Muscle of arm (tissue), 14 donors: ENCODE measurements around the gene FAM3A. TPM values are rescaled to one million over a fixed set of nuclear protein-coding genes. Genes with fewer than 3 reads are reported as not detected.
"Not testable (repeated sequence)": the region's sequence is repeated elsewhere in the genome, so short reads cannot be mapped to it uniquely, and the experiment has no call there.

Experiments
- DNase-seq: peaks from one replicate; pipeline ENCODE4 v3.0.0-alpha.2; 2013
- long read RNA-seq, 11 donors: transcript quantifications; one replicate each; lab custom pipeline, GENCODE V29; 2026
- polyA plus RNA-seq, 12 donors: library from polyadenylated mRNA; unstranded; fragments of 120-200 nt; gene quantifications; one replicate each; pipeline ENCODE4 v1.2.1, GENCODE V29; 2013; ENCODE audit not compliant: insufficient read length in 12 of 12

Gene FAM3A, protein sequence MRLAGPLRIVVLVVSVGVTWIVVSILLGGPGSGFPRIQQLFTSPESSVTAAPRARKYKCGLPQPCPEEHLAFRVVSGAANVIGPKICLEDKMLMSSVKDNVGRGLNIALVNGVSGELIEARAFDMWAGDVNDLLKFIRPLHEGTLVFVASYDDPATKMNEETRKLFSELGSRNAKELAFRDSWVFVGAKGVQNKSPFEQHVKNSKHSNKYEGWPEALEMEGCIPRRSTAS
- polyA plus RNA-seq = 10 to 100 TPM in 11 of 12 donors, not detected in 1; 19.6 to 87.7 (median 25.8) TPM
- long read RNA-seq, donor 1, partial matches to known transcripts = 0 of 6 reads
- long read RNA-seq, donor 1, other reads (novel, unspliced or antisense) = 0 of 6 reads
- long read RNA-seq, donor 2, partial matches to known transcripts = 0 of 4 reads
- long read RNA-seq, donor 2, other reads (novel, unspliced or antisense) = 0 of 4 reads
- long read RNA-seq, donor 3 = 0 reads
- long read RNA-seq, donor 4, partial matches to known transcripts = 0 of 3 reads
- long read RNA-seq, donor 4, other reads (novel, unspliced or antisense) = 0 of 3 reads
- long read RNA-seq, donor 5, partial matches to known transcripts = 0 of 7 reads
- long read RNA-seq, donor 5, other reads (novel, unspliced or antisense) = 0 of 7 reads
- long read RNA-seq, donor 6, partial matches to known transcripts = 0 of 2 reads
- long read RNA-seq, donor 6, other reads (novel, unspliced or antisense) = 0 of 2 reads
- long read RNA-seq, donor 7, partial matches to known transcripts = 0 of 2 reads
- long read RNA-seq, donor 7, other reads (novel, unspliced or antisense) = 0 of 2 reads
- long read RNA-seq, donor 8, partial matches to known transcripts = 7 of 13 reads
- long read RNA-seq, donor 8, other reads (novel, unspliced or antisense) = 0 of 13 reads
- long read RNA-seq, donor 9, partial matches to known transcripts = 0 of 4 reads
- long read RNA-seq, donor 9, other reads (novel, unspliced or antisense) = 0 of 4 reads
- long read RNA-seq, donor 10, transcript FAM3A-215 (9 exons, 1,800 nt) = major isoform, 6 of 13 reads
- long read RNA-seq, donor 10, partial matches to known transcripts = 0 of 13 reads
- long read RNA-seq, donor 10, other reads (novel, unspliced or antisense) = 0 of 13 reads
- long read RNA-seq, donor 11, partial matches to known transcripts = 0 of 9 reads
- long read RNA-seq, donor 11, other reads (novel, unspliced or antisense) = 0 of 9 reads

DNA sequence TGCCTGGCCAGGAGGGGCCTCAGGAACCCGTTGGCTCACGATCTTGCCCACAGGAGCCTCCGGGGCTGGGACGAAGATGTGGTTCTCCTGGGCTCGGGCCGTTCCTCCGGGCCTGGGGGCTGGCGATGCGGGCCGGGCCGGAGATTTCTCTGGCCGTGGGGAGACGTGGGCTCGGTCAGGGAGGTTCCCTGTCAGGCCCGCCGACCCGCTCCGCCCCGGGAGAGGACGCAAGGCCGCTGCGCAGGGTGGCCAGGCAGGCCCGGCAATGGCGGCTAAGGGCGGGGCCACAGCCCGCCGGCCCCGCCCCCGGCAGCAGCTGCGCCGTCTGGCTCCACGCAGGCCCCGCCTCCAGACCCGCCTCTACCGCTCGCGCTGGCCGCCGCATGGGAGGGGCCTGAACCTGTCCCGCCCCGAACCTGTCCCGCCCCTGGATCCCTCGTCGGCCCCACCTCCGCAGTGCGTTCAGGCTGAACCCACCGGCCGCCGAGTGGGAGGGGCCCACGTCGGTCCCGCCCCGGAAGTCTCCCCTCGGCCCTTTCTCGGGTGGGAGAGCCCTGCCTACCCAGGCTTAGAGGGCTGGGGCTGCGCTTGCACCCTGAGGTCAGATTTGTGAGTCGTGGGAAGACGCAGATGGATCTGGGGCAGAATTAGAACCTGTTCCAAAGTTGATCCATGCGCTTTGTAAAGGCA lies at the start of gene FAM3A:
FAM3A (minus strand) TSS at position 267 of the 690 bp plus-strand sequence. CDS start 460 bp downstream, outside the sequence.
- DNase-seq = peak; percentile 88

DNA sequence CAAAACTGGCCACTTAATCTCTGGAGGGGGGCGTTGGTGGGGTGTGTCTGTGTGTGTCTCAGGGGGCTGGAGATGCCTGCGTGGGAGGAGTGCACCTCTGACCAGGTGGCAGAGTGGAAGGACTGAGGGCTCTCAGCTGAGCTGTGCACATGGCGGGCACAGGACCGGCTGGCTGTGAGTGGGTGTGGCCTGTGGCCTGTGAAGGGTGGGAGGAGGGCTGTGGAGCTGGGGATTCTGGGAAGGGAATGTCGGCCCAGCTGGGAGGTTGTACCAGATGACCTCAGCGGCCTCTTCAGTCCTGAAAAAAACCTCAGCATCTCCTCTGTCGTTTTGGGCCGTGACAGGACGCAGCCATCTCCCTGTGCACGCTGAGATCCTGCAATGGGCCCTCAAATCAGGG lies 46.3 kb upstream of the FAM3A start:
- DNase-seq = not testable (repeated sequence)

DNA sequence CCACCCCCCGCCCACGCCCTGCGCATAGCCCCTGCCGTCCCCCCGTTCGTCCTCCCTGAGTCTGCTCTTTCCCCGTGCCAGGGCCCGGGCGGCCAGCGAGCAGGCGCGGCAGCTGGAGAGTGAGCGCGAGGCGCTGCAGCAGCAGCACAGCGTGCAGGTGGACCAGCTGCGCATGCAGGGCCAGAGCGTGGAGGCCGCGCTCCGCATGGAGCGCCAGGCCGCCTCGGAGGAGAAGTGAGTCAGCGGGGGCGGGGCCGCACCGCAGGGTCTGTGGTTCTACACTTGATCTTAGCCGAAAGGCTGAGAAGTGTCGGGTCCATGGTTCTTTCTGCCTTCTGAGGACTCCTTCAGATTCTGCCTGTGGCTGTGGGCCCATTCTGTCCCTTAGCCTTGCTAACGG lies 44.3 kb upstream of the FAM3A start:
- not testable (repeated sequence) for DNase-seq

DNA sequence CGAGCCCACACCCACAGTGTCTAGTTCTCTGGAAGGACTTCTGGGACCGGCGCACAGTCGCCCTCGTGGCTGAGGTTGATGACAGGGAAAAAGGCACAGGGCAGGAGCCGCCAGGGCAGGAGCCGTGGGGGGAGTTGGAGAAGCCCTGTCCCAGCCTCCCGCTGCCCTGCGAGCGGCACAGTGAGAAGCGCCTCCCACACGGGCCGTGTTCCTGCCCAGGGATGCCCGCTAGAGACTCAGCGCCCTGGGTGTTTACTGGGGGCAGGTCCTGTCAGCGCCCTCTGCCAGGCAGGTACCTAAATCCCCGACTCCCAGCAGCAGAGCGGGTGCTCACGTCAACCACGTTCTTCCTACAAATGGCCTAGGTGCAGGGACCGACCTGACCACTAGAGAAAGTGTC lies 42.9 kb upstream of the FAM3A start:
- DNase-seq = not testable (repeated sequence)

DNA sequence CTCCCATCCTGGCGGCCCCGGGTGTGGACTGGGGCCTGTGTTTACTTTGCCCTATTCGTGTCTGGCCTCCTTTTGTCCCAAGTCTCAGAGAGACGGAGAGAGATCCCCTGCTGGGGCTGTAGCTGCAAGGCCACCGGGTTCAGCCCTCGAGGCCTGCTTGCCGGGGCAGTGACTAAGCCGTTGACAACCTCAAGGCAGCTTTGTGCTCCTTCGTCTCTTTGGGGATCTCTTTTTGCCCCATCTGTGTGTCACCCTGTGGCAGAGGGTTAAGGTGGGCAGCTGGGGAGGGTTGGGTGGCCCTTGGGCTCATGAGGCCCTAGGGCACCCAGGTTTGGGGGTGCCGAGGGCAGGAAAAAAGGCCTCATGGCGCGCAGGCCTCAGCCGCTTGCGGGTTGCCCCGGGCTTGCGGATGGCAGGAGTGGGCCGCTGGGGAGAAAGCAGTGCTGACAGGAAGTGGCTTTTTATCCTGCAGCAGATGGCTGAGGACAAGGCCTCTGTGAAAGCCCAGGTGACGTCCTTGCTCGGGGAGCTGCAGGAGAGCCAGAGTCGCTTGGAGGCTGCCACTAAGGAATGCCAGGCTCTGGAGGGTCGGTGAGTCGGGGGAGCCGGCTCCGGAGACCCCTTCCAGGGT lies 42.1 kb upstream of the FAM3A start:
- not testable (repeated sequence) for DNase-seq

DNA sequence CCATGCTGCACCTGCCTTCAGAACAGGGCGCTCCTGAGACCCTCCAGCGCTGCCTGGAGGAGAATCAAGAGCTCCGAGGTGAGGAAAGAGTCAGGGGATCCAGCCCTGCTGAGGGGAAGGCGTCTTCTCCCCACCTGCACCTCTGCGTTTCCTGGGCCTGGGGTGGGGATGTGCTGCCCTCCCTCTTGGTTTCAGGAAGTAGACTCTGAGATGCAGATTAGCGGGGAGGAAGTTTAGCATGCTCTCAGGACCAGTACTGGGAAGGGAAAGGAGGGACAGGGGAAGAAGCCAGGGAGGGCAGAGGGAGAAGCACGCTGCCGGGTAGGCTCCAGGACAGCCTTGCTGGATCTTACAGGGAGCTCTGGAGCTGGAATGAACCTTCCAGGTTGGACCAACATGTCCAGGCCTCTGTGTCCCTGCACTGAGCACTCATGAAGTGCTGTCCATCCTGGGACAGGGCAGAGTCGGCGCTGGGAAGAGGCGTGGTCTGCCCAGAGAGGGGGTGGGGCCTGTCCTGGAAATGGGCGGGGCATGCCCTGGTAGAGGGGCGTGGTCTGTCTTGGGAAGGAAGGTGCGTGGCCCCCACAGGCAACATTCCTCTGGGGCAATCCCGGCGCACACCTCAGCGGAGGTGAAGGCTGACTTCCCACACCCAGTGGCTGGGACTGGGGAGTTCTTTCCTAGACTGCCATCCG lies 36.2 kb upstream of the FAM3A start:
- DNase-seq = not testable (repeated sequence)

DNA sequence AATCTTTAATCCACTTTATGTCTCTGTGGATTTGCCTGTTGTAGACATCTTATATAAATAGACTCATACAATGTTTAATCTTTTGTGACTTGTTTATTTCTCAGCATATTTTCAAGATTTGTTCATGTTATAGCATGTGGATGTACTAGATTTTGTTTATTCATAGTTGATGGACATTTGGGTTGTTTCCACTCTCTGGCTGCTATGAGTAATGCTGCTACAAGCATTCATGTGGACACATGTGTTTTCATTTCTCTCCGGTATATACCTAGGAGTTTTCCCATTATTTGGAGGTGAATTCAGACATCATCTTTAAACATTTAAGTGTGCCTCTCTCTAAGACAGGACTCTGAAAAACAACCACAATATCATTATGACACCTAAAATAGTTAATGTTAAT lies 33.7 kb upstream of the FAM3A start:
- no peak for DNase-seq

DNA sequence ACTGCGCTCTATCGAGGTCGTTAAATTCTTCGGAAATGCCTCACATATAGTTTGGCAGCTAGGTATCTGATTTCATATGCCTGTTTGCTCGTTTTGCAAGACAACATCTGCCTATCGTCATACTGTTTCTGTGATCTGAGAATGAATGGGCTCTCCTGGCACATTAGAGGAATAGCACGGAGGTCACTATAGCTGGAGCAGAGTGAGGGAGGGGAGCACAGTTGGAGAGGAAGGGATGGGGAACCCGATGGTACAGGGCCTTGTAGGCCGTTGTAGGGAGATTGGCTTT lies 31.9 kb upstream of the FAM3A start:
- no peak for DNase-seq

DNA sequence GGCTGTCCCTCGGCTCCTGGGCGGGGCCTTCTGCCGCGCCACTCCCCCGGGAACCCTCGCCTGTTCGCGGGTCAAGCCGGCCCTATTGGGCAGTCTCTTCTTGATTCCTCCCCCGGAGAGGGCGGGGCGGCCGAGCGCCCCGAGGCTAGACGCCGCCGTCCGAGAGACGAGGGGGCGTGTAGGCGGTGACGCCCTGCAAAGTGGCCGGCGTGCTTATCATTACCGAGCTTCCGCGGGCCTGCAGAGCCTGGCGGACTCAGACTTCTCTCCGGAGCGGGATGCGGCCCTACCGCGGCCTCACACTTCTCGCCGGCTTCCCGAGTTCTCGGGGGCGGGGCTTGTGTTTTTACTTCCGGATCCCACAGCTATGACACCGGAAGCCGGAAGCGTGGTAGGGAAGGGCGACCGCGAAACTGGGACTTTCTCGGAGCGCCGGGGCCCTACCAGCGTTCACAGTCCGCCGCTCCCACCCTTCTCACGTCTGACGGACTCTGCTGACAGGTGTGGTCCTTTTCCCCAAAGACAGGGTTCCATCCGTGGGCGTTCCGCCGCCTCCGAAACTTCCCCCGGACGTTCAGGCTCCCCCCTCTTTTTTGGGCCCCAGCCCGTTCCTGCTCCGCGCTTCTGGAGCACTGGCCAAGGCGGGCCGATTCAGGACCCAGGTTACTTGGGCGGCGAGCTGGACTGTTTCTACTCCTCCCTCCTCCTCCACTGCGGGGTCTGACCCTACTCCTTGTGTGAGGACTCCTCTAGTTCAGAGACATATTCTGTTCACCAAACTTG lies 31.4 kb upstream of the FAM3A start, which contains the start of gene IKBKG:
IKBKG (plus strand) TSS at position 376 of the 783 bp plus-strand sequence. CDS start 4,383 bp downstream, outside the sequence.
- DNase-seq = peak; percentile 91

DNA sequence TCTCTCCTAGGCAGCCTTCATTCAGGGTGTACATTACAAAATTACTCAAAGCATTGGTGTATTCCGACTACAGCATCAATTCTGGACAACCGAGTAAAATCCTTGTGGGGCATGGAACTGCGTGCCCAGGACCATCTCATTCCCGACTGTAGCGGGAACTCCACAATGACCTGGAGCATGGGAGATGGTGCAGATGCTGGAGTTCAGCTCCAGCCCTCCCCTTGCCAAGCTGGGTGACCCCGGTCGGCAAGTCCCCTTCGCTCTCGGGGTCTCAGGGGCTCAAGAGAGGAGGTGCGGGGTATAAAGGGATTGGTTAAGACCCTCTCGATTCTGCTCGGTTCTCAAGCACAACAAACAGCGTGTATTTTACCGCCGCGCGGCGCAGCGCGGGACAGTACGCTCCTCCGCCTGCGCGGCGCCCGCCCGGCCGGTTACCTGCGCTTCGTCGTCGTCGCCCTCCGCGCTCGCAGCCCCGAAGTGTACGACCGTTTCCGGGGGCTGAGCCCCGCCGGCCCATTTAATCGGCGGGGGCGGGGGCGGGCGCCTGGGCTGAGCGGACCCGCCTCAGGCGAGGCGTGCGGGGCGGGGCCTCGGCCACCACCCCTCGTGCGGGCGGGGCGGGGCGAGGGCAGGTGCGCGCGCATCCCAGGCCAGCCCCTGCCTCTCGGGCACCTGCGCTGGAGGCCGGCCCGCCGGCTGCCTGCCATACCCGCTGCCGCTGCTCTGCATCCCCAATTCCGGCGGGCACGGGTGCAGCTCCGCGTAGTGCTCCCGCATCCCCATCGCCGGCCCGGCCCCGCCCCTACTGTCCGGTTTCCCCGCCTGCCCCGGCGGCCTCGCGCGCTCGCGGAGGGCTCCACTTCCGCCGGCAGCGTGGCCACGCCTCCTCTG lies 30.6 kb upstream of the FAM3A start, which contains the start of gene G6PD:
G6PD (minus strand) TSS at position 493 of the 891 bp plus-strand sequence. CDS start 691 bp downstream, outside the sequence.
- DNase-seq = peak; percentile 25

DNA sequence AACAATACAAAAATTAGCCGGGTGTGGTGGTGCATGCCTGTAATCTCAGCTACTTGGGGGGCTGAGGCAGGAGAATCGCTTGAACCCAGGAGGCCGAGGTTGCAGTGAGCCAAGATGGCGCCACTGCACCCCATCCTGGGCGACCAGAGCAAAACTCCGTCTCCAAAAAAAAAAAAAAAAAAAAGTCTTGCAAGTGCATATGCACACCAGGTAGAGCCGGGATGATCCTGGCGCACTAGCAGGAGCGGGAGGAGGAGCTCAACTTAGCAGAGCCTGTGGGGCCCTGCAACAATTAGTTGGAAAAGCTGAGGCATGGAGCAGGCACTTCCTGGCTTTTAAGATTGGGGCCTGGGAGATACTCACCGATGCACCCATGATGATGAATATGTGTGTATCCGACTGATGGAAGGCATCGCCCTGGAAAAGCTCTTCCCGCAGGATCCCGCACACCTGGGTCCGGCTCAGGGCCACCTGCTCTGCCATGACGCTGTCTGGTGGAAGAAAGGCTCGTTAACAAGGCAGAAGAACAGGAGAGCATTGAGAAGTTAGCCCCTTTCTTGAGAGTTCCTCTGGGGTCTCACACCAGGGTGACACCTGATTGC lies 29.7 kb upstream of the FAM3A start:
- no peak for DNase-seq

DNA sequence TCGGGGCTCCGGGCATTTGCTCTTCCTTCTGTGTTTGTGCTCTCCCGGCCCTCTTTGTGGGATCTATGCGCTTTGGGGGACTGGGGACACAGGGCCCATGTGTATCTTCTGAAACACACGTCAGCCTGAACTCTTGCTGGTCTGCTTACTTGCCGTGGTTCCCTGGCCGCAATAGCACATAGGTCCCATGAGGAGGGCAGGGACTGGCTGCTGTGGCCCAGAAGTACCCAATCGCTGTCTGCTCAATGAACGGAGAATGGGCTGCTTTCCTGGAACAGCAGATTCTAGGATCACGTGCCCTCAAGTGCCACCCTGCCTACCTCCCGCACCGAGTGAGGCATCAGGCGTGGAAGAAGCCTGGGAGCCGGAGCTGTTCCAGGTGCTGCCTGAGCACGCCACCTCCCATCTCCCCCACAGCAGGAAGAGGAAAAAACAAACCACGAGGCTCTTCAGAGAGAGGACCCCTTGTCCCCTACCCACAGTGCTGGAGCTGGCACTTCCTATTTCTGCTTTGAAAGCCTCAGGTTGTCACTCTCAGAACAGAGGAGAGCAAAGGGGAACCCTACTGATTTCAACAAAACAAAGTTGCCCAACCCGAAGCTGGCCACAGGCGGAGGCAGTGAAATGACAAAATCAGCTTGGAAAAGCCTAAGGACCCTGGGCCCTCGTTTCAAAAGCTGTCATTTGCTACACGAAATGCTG lies 26.8 kb upstream of the FAM3A start:
- no peak for DNase-seq

DNA sequence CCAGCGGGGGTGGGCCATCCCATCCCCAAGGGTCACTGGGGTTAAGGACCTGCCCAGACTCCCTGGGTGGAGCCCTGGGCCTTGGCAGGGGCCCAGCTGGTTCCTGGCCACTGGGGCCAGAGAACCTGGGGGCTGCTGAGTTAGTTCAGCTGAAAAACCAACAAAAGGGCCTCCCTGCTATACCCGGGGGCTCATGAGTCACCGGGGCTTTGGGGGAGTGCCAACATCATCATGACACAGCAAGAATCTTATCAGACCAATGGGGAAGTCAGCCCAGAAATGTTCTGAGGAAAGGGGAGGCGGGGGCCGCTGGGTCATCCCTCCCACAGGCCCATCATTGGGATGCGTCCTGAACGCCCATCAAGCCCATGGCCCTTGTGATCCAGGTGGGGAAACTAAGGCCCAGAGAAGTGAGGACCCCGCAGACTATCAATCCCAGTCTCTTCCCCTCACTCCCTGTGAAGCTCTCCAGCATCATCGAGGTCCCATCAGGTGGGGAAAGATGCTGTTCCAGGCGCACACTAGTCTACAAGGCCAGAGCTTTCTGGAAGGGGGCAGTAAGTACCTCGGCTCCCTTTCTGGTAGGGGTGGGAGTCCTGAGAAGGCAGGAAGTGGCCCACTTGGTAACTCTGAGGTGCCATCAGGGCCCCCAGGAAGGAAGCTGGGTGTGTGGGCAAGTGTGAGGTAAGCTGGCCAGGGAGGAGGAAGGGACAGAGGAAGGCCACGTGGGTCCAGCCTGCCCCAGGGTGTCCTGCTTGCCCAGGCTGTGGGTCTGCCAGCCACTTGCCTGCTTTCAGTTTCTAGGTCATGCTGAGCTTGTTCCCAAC lies 26.1 kb upstream of the FAM3A start:
- DNase-seq = no peak

DNA sequence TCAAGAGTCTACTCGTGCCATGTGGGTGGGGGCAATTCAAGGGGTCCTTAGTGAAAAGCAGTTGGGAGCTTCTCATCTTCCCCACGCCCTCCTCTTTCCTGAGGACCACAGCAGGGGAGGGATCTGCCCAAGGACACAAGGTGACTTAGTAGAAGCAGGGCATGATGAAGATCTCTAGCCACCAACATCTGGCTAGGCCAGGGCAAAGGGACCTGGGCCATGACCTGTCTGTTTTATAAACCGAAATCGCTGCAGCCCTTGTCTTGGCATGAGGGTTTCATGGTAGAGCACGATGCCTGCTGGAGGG lies 25.5 kb upstream of the FAM3A start:
- no peak for DNase-seq

DNA sequence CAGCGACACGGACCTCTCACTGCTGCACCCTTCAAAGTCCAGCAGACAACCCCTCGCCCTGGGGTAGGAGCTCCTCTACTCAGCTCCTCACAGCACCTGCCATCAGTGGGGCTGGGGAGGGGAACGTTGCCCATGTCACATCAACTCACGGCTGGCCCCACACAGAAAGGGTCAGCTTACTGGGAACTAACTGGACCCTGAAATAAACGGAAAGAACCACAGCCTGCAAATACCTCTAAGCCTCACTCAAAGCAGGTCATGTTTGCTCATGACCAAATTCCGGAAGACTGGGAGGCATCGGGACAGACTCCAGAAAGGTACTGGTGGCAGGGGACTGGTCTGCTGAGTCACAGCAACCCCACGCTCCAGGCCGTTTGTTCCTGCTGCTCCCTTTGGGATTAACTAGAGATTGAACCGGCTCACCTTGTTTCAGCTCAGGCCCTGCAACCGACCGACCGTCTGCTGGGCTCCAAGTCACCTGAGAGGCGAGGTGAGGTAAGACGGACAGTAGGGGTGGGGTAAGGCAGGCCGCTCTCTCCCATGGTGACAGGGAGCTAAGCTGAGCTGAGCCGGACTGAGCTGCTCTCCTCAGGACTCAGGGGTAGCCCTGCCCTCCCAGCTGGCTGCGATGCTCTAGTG lies 25.0 kb upstream of the FAM3A start:
- DNase-seq = no peak

DNA sequence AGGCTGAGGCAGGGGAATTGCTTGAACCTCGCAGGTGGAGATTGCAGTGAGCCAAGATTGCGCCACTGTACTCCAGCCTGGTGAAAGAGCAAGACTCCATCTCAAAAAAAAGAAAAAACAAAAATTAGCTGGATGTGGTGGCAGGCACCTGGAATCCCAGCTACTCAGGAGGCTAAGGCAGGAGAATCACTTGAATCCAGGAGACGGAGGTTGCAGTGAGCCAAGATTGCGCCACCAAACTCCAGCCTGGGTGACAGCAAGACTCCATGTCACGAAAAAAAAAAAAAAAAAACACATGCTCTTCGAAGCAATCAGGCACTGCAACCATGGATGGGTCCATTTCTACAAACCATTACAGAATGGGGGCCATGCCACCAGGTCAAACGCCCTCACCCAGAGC lies 24.3 kb upstream of the FAM3A start:
- DNase-seq = not testable (repeated sequence)
